HG02973 (cell line): ENCODE measurements around the gene LACTBL1.

Experiments used
- ATAC-seq: cut with Tn5 transposase; IDR thresholded peaks from one replicate; pipeline ENCODE4 v1.9.1; 2021; ENCODE audit warnings: moderate library complexity; ENCODE audit not compliant: unreplicated experiment

The LACTBL1 gene

DNA sequence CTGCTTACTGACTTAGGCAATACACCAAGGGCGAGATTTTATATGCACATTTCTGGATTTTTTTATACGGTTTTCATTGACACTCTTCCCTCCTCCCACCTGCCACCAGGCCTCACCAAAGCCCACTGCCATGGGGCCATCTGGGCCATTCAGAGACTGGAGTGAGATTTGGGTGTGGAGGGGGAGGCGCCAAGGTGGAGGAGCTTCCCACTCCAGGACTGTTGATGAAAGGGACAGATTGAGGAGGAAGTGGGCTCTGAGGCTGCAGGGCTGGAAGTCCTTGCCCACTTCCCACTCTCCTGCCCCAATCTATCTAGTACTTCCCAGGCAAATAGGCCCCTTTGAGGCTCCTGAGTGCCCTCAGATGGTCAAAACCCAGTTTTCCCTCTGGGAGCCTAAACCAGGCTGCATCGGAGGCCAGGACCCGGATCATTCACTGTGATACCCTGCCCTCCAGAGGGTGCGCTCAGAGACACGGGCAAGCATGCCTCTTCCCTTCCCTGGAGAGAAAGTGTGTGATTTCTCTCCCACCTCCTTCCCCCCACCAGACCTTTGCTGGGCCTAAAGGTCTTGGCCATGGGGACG lies 57.9 kb downstream of the LACTBL1 start:
- ATAC-seq = no peak

- no peak for ATAC-seq
Observed at GRCh38 chr1:22914156-22914555, 58.5 kb downstream of the LACTBL1 start.

- ATAC-seq = no peak
Observed at GRCh38 chr1:22913421-22914141, 59.1 kb downstream of the LACTBL1 start.

GRCh38 chr1:22912311-22912710 lies 60.4 kb downstream of the LACTBL1 start:
- no peak for ATAC-seq

DNA sequence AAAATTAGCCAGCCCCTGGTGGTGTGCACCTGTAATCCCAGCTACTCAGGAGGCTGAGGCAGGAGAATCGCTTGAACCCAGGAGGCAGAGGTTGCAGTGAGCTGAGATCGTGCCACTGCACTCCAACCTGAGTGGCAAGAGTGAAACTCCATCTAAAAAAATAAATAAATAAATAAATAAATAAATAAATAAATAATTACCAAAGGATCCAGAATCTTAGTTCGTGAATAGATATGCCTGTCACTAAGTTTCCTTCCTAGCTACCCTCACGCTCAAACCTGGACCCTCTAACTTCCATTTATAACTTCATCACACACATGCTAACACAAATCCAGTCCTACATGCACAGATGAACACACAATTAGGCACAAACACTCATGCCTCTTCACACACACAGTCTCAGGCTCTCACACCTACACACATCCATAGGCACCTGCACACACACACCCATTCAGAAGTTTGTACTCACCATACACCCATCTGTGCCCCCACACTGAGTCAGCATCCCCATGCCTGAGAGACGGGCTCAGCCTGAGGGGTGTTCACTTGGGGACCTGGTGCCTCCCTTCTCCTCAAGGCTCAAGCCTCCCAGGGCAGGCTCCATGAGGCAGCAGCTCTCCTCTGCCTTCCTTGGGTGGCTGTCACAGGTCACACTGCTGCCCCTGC lies 61.5 kb downstream of the LACTBL1 start:
- no peak for ATAC-seq

GRCh38 chr1:22910286-22910685 lies 62.4 kb downstream of the LACTBL1 start:
- ATAC-seq = no peak

DNA sequence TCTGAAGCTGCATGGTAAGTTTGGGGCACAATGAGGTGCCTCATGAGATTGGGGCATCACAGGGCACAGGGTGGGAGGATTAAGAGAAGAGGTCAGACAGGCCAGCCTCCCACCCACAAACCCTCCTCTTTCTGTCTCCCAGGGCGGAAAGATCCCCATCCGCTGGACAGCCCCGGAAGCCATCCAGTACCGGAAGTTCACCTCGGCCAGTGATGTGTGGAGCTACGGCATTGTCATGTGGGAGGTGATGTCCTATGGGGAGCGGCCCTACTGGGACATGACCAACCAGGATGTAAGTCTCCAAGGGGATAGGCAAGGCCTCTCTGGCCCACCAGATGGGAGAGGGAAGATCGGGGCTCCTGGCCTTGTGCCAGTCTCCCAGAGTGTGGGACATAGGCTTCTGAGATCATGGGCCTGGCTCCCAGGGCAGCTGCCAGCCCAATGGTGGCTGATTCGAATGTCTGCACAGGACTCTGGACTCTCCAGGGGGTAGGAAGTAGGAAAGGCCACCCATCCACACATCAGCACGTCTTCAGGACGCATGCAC lies 63.7 kb downstream of the LACTBL1 start:
- ATAC-seq = no peak

- ATAC-seq = no peak
Observed at GRCh38 chr1:22907528-22907927, 65.1 kb downstream of the LACTBL1 start.

DNA sequence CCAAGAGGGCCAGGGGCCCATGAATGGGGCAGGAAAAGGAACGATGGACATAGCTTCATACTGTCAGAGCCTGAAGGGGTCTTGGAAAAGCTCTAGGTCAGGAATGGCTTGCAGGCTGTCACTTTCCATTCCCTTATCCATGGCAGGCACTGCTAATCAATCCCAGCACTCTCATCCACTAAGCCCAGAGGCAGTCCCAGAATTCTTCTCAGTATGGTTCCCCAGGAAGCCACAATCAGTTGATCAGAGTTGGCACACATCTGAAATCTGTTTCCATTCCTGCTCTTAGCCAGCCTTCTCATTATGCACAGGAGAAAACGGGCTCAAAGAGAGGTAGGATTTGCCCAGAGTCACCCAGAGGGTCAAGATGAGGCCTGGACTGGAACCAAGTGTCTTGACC lies 65.7 kb downstream of the LACTBL1 start:
- ATAC-seq = no peak

DNA sequence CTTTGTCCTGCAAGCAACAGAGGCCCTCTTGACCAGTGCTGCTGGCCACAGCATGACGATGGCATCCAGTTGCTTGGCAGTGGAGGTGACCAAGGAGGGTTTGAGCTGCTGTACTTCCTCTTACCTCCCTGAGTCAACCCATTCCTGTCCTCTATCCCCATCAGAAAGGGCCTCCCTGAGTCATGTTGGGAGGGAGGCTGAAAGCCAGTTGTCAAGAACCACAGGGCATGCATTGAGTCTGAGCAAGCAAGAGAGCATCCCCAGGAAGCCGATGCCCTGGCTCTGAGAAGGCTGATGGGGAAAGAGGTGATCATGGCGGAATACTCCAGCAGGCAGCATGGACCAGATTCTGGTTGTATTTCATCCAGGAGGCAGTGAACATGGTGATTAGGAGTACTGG lies 69.6 kb downstream of the LACTBL1 start:
- ATAC-seq = no peak
